ENCODE results near the gene PFN4.

The PFN4 gene

DNA sequence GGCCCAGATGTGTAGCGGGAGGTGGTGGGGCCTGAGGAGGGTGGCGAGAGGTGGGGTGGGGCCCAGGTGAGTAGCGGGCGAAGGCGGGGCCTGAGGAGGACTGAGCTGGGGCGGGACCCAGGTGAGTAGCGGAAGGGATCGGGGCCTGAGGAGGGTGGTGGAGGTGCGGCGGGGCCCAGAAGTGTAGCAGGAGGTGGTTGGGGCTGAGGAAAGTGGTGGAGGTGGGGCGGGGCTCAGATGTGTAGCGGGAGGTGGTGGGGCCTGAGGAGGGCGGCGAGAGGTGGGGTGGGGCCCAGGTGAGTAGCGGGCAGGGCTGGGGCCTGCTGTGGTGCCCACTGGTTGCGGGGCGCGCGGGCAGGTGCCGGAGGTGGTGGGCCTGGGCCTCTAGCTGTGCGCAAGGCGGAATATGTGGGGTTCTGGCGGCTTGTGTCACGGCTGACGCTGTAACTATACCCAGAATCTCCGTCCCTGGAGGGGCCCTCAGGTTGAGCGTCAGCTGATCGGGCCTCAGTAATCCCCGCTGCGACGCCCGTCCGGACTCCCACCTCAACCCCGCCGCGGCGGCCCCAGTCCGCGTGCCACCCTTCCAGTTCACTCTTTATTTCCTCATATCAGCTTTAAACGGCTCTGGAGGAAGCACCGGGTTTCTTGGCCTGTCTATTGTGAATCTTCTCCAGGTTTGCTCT lies 46.1 kb downstream of the PFN4 start:
- no peak for DNase-seq

DNA sequence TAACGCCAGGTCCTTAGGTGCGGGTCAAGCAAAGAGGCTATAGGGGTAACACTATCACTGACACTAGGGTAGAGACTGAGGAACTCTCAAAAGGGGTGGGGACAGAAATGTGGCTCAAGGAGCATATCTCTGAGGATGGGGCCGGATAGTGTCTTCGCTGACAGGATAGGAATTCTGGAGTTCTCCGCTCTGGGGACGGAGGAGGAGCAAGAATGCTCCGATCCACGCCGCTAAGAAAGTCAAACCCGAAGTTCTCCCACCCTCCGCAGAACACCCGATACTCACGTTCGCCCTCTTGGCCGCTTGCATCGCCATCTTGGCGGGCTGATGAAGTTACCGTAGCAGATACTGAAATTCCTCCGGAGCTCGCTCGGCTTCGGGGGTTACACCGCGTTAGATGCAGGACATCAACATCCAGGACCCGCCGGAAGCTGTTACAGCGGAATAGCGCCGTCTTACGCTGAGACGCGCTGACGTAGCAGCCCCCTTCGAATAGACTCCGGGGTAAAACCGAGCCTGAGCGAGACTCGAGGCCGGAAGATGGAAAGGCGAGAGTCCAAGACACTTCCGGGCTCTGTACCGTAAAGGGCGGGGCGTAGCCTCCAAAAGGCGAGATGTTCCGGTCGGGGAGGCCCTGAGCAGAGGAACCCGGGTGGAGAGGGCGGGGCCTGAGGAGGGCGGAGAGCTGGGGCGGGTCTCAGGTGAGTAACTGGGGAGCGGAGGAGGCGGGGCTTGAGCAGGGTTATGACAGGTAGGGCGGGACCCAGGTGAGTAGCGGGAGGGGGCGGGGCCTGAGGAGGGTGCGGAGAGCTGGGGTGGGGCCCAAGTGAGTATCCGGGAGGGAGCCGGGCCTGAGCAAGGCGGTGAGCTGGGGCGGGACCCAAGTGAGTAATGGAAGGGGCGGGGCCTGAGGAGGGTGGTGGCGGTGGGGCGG lies 47.0 kb downstream of the PFN4 start, which contains the start of gene SF3B6:
SF3B6 (minus strand) TSS at position 412 of the 934 bp plus-strand sequence; CDS start at position 315, 97 bp downstream.
- peak; percentile 97 for DNase-seq

GRCh38 chr2:24075259-24075658 lies 47.9 kb downstream of the PFN4 start:
- DNase-seq, result no peak

DNA sequence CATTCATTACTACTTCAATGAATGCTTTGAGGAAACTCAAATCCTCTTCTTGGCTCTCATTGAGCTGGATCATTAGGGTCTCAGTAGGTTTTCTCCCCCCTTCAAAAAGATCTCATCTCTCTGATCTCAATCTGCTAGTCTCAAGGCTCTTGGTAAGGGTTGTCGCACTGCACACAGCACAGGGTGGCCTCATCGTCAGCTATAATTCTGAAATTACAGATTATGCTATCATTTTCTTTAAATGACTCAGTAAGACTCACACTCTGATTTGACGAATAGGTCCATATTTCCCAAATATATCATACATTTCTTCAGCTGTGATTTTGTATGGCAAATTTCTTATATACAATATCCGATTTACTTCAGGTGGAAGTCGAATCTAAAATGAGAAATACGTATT lies 49.3 kb downstream of the PFN4 start:
- no peak for DNase-seq

GRCh38 chr2:24072259-24072658 lies 50.9 kb downstream of the PFN4 start:
- no peak for DNase-seq

DNA sequence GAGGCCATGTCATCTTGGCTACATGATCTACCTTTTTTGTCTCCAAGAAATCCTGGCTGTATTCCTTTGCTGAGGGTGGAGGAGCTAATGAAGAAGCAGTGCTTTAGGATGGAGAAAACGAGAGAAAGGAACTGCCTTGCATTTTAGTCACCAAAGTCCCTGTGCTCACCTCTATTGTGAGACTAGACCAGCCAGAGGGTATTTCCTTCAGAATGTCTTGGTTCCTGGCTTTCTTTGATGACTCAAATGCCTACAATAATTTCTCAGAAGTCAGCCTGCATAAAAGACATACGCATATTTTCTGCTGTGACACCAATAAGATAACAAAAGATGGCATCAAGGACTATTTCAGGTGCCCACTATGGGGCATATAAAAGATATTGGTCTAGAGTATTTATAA lies 57.8 kb downstream of the PFN4 start:
- DNase-seq, result no peak
